Measurements from ENCODE around the gene CFAP100.

The CFAP100 gene

GRCh38 chr3:126394179-126394976 is at the start of gene CFAP100:
CFAP100 (plus strand) TSS chr3:126394909; CDS start chr3:126396001, 1,092 bp downstream.
- DNase-seq (ENCODE audit: low spot score): no peak

- DNase-seq (ENCODE audit: low spot score): no peak
Observed at GRCh38 chr3:126345231-126345630, 49.5 kb upstream of the CFAP100 start.

GRCh38 chr3:126345641-126346460 is 48.9 kb upstream of the CFAP100 start:
- no peak for DNase-seq (ENCODE audit: low spot score)

- DNase-seq (ENCODE audit: low spot score): no peak
Observed at GRCh38 chr3:126346466-126346865, 48.2 kb upstream of the CFAP100 start.

GRCh38 chr3:126347543-126348161 is 47.1 kb upstream of the CFAP100 start:
- DNase-seq (ENCODE audit: low spot score): no peak

- DNase-seq (ENCODE audit: low spot score): no peak
Observed at GRCh38 chr3:126348308-126348920, 46.3 kb upstream of the CFAP100 start.

GRCh38 chr3:126349071-126349470 is 45.6 kb upstream of the CFAP100 start:
- DNase-seq (ENCODE audit: low spot score): no peak

GRCh38 chr3:126349611-126350501 is 44.9 kb upstream of the CFAP100 start:
- no peak for DNase-seq (ENCODE audit: low spot score)

- DNase-seq (ENCODE audit: low spot score): no peak
Observed at GRCh38 chr3:126350502-126351085, 44.1 kb upstream of the CFAP100 start.

GRCh38 chr3:126351086-126351770 is 43.5 kb upstream of the CFAP100 start:
- no peak for DNase-seq (ENCODE audit: low spot score)

GRCh38 chr3:126351771-126352475 is 42.8 kb upstream of the CFAP100 start:
- no peak for DNase-seq (ENCODE audit: low spot score)

- DNase-seq (ENCODE audit: low spot score): no peak
Observed at GRCh38 chr3:126352476-126353454, 41.9 kb upstream of the CFAP100 start.

- DNase-seq (ENCODE audit: low spot score): no peak
Observed at GRCh38 chr3:126353694-126354321, 40.9 kb upstream of the CFAP100 start.

GRCh38 chr3:126354776-126355175 is 39.9 kb upstream of the CFAP100 start:
- no peak for DNase-seq (ENCODE audit: low spot score)

GRCh38 chr3:126355251-126355650 is 39.5 kb upstream of the CFAP100 start:
- no peak for DNase-seq (ENCODE audit: low spot score)

- peak; percentile 60 for DNase-seq (ENCODE audit: low spot score)
Observed at GRCh38 chr3:126355777-126356372, 38.8 kb upstream of the CFAP100 start.

Data from hematopoietic multipotent progenitor cell treated with erythropoietin and hydrocortisone succinate and interleukin-3 and kit ligand, for 17 days (in vitro differentiated cells).